Measurements from ENCODE around the gene CDT1. TPM values are rescaled to one million over a fixed set of nuclear protein-coding genes. Genes with fewer than 3 reads are reported as not detected.
A peak's percentile ranks its signal among the peaks of the same experiment; 100 is the strongest.

The CDT1 gene
- total RNA-seq, 1 donor from 2014 or later, result 21.6 TPM

DNA sequence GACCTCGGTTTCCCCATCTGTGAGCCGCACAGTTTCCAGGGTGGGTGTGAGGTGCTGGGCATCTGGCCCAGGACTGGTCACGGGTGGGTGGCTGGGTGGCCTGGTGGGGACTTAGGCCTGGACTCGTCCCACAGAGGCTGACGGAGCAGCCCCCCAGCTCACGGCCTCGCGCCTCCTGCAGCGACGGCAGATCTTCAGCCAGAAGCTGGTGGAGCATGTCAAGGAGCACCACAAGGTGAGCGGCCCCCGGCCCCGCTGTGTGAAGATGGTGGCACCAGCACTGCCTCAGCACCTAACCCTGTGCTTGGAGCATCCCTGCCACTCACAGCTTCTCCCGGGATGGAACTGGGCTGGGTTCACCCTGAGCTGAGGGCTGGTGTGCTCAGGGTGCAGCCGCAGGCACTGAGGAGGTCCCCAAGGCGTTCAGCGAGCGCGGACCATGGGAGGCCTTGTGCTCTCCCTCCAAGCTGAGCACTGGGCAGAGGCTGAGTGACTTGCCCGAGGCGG is 2.4 kb downstream of the CDT1 start:
- ATAC-seq, result no peak

GRCh38 chr16:88806491-88807111 is 3.0 kb downstream of the CDT1 start:
- ATAC-seq, result no peak

DNA sequence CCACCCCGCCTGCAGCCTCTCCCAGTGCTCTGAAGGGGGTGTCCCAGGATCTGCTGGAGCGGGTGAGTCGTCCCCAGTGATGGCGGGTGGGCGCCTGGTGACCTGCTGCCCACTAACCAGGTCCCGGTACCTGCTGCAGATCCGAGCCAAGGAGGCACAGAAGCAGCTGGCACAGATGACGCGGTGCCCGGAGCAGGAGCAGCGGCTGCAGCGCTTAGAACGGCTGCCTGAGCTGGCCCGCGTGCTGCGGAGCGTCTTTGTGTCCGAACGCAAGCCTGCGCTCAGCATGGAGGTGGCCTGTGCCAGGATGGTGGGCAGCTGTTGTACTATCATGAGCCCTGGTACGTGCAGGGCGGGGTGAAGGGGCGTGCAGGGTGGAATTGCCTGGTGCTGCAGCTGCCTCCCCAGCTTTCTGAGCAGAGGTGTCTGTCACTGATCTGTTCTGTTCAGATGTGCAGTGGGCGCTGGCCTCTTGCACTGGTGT is 3.6 kb downstream of the CDT1 start:
- no peak for ATAC-seq

- ATAC-seq, result no peak
Observed at GRCh38 chr16:88807626-88808453, 4.3 kb downstream of the CDT1 start.

- ATAC-seq, result no peak
Observed at GRCh38 chr16:88809068-88809675, 5.6 kb downstream of the CDT1 start.

DNA sequence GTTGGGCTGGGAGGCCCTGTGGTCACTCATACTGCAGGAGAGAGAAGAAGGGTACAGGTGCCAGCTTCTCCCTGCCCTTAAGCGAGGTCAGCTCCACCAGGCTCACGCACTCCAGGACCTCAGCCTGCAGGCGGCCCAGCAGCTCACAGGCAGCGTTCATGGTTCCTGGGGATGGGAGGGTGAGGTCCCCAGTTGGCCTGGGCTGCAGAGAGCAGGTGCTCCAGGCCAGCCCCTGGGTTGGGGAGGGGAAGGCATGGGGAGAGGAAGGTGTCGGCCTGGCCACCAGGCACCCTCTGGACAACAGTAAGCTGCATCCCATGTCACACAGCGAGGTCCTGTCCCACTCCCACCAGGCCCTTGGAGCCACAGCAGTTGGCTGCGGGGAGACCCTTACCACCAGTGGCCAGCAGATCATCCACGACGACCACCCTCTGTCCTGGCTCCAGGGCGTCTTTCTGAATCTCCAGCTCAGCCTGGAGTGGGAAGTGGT is 6.1 kb downstream of the CDT1 start:
- ATAC-seq, result no peak

GRCh38 chr16:88810166-88810911 is 6.8 kb downstream of the CDT1 start:
- no peak for ATAC-seq

DNA sequence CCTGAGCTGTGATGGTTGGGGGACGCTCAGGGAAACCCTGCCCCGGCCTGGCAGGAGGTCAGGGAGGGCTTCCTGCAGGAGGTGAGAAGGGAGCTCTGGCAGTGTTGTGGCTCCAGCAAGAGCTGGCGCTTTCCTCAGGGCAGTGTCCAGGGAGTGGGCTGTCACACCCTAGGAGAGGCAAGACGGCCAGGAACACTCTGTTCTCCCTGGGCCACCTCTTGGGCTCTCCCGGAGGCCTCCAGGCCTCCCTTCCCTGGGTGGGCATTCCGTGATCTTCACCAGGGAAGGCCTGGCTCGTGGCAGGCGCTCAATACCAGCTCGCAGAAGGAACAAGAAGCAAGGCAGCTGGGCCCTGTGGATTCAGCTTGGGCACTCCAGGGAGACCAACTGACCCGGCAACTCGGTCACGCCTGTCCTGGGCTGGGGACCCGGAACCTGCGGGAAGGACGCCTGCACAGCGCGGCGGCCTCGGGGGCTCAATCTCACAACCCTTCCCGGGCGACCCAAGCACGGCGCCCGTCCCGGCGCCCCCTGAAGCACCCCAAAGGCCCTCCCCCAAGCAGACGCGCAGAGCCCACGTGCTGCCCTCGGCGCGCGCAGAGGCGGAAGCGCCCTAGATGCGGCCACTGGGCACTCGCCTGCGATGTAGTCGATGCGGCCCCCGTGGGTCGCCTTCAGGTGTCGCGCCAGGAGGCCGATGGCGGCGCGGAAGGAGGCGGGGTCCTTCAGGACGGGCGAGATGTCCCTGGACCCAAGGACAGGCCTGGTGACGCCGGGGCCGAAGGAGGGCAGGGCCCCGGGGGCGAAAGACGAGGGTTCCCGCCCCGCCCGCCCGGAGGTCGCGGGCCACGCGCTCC is 7.6 kb downstream of the CDT1 start:
- ATAC-seq, result peak; percentile 71

- peak; percentile 88 for ATAC-seq
Observed at GRCh38 chr16:88811769-88812512, 8.4 kb downstream of the CDT1 start, which contains the start of gene APRT. Gene APRT, minus strand, starts transcription at chr16:88811928. Its CDS starts 29 bp downstream, at chr16:88811899.

DNA sequence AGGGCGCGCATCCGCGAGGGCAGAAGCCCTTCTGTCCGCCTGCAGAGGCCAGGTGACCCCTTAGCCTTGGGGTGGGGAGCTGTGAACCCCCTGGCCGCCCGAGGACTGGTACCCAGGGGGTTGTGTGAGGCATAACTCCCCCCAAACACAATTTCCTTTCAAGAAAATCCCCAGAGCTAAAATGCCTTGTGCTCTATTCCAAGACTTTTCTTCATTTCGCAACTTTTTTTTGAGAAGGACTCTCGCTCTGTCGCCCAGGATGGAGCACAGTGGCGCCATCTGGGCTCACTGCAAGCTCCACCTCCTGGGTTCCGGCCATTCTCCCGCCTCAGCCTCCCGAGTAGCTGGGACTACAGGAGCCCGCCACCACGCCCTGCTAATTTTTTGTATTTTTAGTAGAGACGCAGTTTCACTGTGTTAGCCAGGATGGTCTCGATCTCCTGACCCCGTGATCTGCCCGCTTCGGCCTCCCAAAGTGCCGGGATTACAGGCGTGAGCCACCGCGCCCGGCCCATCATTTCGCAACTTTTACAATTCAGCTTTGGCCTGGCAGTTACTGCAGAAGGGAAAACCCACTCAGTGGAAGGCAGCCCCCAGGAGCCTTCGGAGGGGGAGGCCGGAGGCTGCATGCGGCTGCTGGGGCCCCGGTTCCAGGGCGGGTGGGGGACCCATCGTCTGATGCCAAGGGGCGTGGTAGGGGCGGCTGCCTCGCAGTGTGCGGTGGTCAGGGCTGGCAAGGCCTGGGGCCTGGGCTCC is 9.1 kb downstream of the CDT1 start:
- ATAC-seq, result no peak

GRCh38 chr16:88813269-88814143 is 9.9 kb downstream of the CDT1 start:
- no peak for ATAC-seq

DNA sequence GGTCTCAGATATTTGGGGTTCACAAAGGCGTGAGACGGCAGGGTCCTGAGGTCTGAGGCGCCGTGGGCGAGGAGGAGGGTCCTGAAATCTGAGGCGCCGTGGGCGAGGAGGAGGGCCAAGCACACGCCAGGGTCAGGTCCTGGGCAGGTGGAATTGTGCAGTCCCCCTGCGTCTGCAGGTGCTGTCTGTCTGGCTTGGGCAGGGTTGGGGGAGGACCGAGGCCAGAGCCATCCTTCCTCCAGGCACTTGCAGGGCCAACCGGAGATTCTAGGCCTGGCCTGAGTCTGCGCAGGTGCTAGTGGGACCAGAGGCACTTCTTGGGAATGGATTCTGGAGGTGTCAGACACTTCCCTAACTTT is 10.5 kb downstream of the CDT1 start:
- no peak for ATAC-seq

DNA sequence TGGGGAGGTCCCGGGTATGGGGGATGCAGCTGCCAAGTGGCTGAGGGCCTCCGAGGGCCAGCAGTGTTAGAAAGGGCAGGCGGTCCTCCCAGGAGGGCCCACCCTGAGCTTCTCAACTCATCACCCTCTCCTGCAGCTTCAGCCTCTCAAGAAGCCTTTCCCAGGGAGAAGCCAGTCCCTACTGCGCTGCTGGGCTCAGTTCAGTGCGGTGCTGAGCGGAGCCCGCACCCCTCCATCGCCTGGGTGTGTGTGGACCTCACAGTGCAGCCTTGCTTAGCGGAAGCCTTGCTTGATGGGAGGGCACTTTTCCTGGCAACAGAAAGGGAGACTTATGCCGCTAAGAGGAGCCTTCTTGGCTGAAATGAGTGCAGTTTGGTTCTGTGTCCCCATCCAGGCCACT is 11.6 kb downstream of the CDT1 start:
- no peak for ATAC-seq

- ATAC-seq, result peak; percentile 20
Observed at GRCh38 chr16:88815901-88816589, 12.5 kb downstream of the CDT1 start.

DNA sequence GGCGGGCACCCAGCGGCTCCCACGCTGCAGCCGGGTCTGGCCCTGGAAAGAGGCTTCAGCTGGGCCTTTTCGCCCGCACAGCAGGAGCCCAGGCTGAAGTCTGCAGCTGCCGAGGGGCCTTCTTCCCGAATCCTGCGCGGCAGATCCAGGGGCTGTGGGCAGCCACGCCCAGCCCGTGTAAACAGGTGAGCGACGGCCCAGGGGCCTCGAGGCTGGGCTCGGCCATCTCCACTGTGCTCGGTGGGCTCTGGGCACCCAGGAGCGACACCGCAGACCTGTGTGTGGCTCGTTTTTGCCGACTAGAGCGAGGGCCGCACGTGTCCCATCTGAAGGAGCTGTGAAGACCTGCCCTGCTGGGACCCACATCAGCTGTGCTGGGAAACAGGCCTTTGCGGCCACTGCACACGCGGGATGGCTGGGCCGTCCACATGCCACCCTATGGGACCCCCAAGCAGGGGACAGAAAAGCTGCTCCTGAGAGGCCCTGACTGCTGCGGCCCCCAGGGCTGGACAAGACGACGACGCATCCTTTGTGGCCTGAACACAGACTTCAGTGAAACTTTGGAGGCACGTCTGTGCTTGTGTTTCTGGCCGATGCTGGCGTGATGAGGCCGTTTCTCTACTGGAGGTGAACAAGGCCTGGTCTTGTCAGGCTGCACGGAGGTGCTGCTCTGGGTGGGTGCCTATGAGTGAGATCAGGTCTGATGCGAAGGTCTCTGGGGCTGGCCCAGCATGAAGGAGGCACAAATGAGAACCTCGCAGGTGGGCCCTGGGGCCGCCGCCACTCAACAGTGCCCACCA is 13.3 kb downstream of the CDT1 start:
- peak; percentile 24 for ATAC-seq

DNA sequence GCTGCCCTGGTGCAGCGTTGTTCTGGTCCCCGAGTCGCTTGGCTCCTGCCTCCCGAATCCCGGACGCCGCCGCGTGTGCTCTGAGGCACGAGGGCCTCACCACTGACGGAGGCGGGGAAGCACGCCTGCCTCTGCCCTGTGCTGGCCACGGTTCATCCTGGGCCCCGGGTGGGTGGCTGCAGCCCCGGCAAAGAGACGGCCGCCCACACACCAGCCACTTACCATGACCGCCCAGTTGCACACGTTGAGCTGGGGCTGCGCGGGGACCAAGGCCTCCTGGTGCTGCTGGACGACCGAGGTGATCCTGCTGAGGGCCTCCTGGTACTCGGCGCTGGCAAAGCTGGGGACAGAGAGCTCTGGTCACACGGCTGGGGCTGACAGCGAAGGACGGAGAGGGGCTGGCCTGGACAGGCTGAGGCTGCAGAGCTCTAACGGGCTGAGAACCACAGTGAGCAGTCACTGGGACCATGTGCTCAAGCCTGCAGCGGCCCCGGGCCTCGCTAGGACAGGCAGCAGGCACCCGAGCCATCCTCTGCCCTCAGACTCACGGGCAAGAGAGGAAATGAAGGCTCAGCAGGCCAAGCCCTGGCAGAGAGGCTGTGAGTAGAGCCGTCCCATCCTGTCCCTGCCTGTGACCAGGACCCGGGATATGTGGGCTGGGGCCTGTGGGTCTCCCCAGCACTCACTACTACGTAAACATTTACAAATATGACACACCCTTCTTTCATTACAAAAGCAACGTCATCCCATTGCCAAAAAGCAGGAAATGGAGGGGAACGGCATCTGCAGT is 14.4 kb downstream of the CDT1 start:
- ATAC-seq, result peak; percentile 2

DNA sequence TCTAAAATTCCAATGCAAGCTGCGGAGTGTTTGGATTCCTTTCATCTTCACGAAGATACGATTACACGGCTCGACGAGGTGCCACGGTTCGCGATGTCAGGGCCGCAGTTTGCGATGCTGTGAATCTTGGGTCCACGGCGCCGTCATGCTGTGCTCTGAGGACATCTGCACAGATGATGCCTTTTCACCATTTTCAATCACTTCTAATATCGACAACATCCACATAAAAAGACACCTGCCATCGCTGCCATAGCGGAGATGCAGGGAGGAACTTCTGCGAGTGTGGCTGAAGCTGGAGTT is 14.9 kb downstream of the CDT1 start:
- no peak for ATAC-seq

Measured in esophagus mucosa (tissue), 1 donor.